Activated CD4-positive, CD25-positive, alpha-beta regulatory T cell treated with anti-CD3 and anti-CD28 coated beads, Interleukin-2, amount 50 U/mL, for 24 hours (primary cell): ENCODE data around the gene MUC12.
"Not testable (repeated sequence)": the region's sequence is repeated elsewhere in the genome, so short reads cannot be mapped to it uniquely, and the experiment has no call there.

ENCODE experiments used
- ATAC-seq, 2 donors: fragments of 150-1000 bp; cut with Tn5 transposase; one replicate each; pipeline ENCODE4 v1.10.0; 2021; ENCODE audit warnings: mild to moderate bottlenecking in 1 of 2, moderate library complexity in 1 of 2

Gene MUC12

GRCh38 chr7:100957832-100958421 is 11.4 kb upstream of the MUC12 start:
- no peak for ATAC-seq

DNA sequence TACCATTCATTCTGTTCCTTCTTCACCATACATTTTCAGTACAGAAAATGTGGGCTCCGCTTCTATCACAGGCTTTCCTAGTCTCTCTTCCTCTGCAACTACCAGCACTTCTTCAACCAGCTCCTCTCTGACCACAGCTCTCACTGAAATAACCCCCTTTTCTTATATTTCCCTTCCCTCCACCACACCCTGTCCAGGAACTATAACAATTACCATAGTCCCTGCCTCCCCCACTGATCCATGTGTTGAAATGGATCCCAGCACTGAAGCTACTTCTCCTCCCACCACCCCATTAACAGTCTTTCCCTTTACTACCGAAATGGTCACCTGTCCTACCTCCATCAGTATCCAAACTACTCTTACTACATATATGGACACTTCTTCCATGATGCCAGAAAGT is 9.5 kb upstream of the MUC12 start:
- no peak for ATAC-seq

- ATAC-seq: no peak
Observed at GRCh38 chr7:100962537-100962936, 6.8 kb upstream of the MUC12 start.

GRCh38 chr7:100963386-100963785 is 6.0 kb upstream of the MUC12 start:
- ATAC-seq: no peak

GRCh38 chr7:100963874-100964273 is 5.5 kb upstream of the MUC12 start:
- no peak for ATAC-seq

DNA sequence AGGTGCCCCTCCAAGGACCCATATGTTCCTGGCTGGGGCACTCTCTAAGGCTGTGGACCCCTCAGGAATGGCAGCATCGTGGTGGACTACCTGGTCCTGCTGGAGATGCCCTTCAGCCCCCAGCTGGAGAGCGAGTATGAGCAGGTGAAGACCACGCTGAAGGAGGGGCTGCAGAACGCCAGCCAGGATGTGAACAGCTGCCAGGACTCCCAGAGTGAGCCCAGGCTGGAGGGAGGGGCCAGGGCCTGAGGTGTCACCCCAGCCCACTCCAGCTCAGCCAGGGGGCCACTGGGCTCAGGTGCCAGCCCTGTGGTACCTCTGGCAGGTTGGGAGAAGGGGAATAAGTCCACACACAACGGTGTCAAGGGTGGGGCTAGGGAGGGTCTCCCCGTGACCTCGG is 4.7 kb upstream of the MUC12 start:
- ATAC-seq: no peak

GRCh38 chr7:100965045-100965722 is 4.2 kb upstream of the MUC12 start:
- no peak for ATAC-seq

GRCh38 chr7:100965723-100966541 is 3.4 kb upstream of the MUC12 start:
- peak; percentile 70 to 72 for ATAC-seq

DNA sequence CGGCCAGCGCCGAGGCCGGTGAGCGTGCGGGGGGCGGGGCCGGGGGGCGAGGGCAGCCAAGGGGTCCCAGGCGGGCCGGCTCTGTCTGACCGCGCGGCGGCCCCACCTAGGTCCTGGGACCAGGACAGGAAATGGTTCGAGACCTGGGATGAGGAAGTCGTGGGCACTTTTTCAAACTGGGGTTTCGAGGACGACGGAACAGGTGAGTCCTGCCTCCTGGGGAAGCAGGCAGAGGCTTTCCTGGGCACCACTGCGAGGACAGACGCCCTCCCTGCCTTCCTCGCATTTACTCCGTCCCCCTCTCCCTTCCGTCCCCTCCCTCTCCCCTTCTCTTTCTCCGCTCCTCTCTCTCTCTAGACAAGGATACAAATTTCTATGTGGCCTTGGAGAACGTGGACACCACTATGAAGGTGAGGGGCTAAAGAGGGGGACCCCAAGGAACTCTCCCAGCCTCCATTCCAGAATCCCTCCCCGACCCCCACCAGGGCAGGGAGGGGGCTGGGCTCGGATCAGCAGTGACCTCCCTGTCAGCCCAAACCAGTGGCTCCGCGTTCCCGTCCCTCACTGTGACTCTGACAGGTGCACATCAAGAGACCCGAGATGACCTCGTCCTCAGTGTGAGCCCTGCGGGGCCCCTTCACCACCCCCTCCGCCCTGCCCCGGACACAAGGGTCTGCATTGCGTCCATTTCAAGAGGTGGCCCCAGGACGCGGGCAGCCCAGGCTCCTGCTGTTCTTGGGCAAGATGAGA is 2.6 kb upstream of the MUC12 start:
- ATAC-seq: peak in 1 of 2 donors; percentile 7

DNA sequence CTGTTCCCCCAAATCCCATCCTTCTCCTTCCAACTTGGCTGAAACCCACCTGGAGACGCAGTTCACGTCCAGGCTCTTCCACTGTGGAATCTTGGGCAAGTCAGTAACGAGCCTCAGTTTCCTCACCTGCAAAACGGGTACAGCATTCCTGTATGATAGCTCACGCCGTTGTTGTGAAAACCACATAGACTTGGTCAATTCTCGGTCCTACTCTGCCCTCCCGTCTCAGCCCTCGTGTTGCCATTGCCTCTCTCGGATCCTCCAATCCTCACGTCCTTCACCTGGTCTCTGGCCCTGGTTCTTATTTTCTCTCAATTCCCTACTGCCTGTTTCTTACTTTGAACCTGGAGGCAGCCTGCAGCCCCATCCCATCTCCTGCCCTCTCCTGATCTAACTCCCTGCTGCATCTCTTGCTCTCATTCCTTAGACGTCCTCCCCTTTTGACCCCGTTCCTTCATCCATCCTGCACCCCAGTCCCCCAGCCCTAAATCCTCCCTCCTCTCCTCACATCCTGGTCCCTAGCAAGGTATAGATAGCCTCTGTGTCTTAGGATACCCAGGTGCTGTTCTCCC is 2.0 kb upstream of the MUC12 start:
- ATAC-seq: no peak

DNA sequence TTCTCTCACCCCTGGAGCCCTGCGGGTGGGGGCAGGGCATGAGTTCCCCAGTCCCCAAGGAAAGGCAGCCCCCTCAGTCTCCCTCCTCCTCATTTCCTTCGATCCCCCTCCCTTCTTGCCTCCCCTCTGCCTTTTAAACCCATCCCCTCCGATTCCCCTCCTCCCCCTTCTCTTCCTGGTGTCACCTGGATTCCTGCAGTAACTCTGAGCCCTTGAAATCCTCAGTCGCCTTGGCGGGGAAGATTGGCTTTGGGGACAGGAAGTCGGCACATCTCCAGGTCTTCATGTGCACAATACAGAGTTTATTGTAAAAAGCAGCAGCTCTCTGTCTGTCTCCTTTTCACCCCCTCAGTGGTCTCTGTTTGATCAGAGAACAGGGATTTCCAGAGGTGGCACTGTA is 1.3 kb upstream of the MUC12 start:
- ATAC-seq: no peak

- no peak for ATAC-seq
Observed at GRCh38 chr7:100968650-100969049, 715 bp upstream of the MUC12 start.

DNA sequence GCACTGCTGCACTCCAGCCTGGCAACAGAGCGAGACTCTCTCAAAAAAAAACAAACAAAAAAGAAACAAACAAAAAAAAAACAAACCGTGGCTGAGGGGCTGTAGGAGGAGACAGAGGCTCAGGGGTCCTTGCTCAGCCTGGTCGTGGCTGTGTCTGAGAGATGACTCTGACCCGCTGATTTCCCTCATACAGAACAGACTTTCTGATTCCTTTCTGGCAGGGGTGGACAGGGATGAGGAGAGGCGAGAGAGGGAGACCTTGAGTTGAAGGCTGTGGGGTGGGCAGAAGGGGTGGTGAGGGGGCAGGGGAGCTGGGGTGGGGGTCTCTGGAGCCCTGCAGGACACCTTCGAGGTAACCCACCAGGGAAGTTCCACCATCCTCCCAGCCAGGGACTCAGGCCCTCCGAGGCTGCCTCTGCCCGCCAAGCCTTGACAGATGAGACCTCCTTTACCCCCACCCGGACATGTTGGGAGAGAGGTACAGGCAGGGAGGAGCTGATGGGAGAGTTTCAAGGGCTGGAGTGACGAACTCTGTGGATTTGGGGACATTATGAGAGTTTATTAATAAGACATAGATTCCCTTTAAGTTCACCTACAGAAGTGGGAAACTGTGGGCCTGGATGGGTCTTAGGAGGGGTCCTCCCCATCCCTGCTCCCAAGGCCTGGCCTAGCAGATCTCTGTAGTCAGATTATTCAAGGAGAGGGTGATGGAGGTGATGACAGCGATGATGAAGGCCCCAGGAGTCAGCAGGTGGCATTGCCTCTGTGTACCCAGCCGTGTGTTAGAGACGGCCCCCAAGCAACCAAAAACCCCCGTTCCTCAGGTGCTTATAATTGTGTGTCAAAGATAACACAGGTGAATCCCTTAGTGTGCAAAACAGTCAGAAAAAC is 2.0 kb downstream of the MUC12 start:
- no peak for ATAC-seq

GRCh38 chr7:100972002-100972347 is 2.6 kb downstream of the MUC12 start:
- ATAC-seq: no peak

DNA sequence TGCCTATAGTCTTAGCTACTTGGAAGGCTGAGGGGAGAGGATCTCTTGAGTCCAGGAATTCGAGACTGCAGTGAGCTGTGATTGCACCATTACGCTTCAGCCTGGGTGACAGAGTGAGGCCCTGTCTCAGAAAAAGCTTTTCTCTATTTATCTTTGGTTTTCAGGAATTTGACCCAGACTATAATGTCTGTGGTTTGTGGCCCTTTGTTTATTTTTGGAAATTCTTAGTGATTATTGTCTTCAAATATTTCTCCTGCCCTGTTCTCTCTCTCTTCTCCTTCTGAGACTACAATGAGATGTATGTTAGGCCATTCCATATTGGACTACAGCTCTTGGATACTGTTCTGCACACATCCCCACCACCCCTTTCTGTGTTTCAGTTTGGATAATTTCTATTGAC is 4.7 kb downstream of the MUC12 start:
- no peak for ATAC-seq

GRCh38 chr7:100975371-100975821 is 6.0 kb downstream of the MUC12 start:
- ATAC-seq: no peak

DNA sequence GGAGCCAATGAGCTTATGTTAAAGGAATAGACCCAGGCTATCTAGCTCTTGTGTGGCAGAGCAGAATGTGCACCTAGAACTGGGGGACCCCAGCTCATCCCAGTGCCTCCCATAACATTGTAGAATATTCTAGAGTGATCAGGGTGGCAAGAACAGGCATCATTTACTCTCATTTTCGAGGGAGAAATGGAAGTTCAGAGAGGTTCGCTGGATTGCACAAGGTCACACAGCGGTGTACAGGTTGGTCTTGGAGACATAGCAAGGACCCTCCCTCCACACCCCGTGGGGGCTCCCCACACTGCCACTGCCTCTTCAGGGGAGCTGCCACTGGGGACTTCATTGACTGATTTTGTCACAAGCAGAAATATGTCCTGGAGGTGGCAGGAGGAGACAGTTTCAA is 8.9 kb downstream of the MUC12 start:
- no peak for ATAC-seq

GRCh38 chr7:100983451-100984187 is 14.3 kb downstream of the MUC12 start:
- ATAC-seq: no peak

DNA sequence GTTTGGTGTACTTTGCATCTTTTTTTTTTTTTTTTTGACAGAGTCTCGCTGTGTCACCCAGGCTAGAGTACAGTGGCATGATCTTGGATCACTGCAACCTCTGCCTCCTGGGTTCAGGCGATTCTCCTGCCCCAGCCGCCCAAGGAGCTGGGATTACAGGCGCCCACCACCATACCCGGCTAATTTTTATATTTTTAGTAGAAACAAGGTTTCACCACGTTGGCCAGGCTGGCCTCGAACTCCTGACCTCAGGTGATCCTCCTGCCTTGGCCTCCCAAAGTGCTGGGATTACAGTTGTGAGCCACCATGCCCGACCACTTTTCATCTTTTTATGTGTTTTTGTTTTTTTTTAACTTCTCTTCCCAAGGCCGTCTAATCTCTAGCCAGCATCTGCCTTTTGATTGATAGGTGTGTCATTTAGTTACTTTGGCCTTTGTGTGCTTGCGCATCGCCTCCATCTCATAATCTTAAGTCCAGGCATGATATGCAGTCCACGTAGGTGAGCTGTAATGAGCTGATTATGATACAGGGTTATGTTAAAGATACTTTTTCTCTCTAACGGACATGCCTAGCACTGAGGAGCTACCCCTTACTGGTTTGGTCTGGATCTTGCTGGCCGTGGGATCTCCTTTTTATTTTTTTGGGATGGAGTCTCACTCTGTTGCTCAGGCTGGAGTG is 15.0 kb downstream of the MUC12 start:
- ATAC-seq: not testable (repeated sequence)

GRCh38 chr7:100985033-100985797 is 15.8 kb downstream of the MUC12 start:
- ATAC-seq: not testable (repeated sequence)
